Endothelial cell (in vitro differentiated cells): Measurements from ENCODE around the gene CPE. TPM values are rescaled to one million over a fixed set of nuclear protein-coding genes. Genes with fewer than 3 reads are reported as not detected.

Experiments used
- DNase-seq: peaks from one replicate; pipeline ENCODE4 v3.0.0; 2021; ENCODE audit warnings: low spot score
- H3K27ac Mint-ChIP-seq: one replicate; pipeline ENCODE4 v1.8.0; 2021; ENCODE audit warnings: mixed read lengths, inconsistent platforms; ENCODE audit not compliant: unreplicated experiment
- H3K27me3 Mint-ChIP-seq: one replicate; pipeline ENCODE4 v1.8.0; 2021; ENCODE audit warnings: mild to moderate bottlenecking, moderate library complexity, mixed read lengths, inconsistent platforms; ENCODE audit not compliant: unreplicated experiment
- H3K36me3 Mint-ChIP-seq: one replicate; pipeline ENCODE4 v1.8.0; 2021; ENCODE audit warnings: mild to moderate bottlenecking, low read depth, mixed read lengths, inconsistent platforms; ENCODE audit not compliant: unreplicated experiment
- H3K4me1 Mint-ChIP-seq: one replicate; pipeline ENCODE4 v1.8.0; 2021; ENCODE audit warnings: mild to moderate bottlenecking, mixed read lengths, inconsistent platforms; ENCODE audit not compliant: unreplicated experiment
- H3K4me3 Mint-ChIP-seq: one replicate; pipeline ENCODE4 v1.8.0; 2021; ENCODE audit warnings: mild to moderate bottlenecking, mixed read lengths, inconsistent platforms; ENCODE audit not compliant: unreplicated experiment
- H3K9me3 Mint-ChIP-seq: one replicate; pipeline ENCODE4 v1.8.0; 2021; ENCODE audit warnings: mixed read lengths, inconsistent platforms; ENCODE audit not compliant: unreplicated experiment
- CTCF ChIP-seq: fragments of 200-600 bp; sonication (generic); IDR thresholded peaks from one replicate; pipeline ENCODE4 v1.5.0; 2021; ENCODE audit warnings: antibody characterized with exemption; ENCODE audit not compliant: unreplicated experiment
- total RNA-seq: library from RNA; stranded (reverse); fragmentation: NEBNext Ultra II Directional; extraction: Animal tissue kit (Norgen Biotek cat#: 25700); gene quantifications from one replicate; pipeline ENCODE4 v1.2.1, GENCODE V29; 2021; ENCODE audit not compliant: unreplicated experiment

CPE gene
- total RNA-seq, 1 donor from 2014 or later = 2.3 TPM

GRCh38 chr4:165461159-165461821 is 82.5 kb downstream of the CPE start:
- Mint-ChIP-seq H3K4me3 (no peak overlapping the region), H3K4me1 (no peaks in the 10 kb centered on the region), H3K27ac (no peak overlapping the region), H3K9me3 (no peaks in the 10 kb centered on the region), H3K36me3 (no peaks in the 10 kb centered on the region), H3K27me3 (no peaks in the 10 kb centered on the region)
- DNase-seq = no peak
- no peak for TF ChIP-seq CTCF

- Mint-ChIP-seq H3K9me3 (no peaks in the 10 kb centered on the region), H3K4me3 (no peak overlapping the region), H3K27me3 (no peaks in the 10 kb centered on the region), H3K36me3 (no peaks in the 10 kb centered on the region), H3K27ac (no peak overlapping the region), H3K4me1 (no peaks in the 10 kb centered on the region)
- no peak for TF ChIP-seq CTCF
- no peak for DNase-seq
These were observed 83.2 kb downstream of the CPE start for GRCh38 chr4:165462009-165462408.

- H3K4me3 Mint-ChIP-seq = no peak overlapping the region
- no peak for TF ChIP-seq CTCF
- no peak for DNase-seq
These were observed 85.6 kb downstream of the CPE start for GRCh38 chr4:165464376-165464775.

GRCh38 chr4:165464813-165465381 is 86.1 kb downstream of the CPE start:
- no peaks in the 10 kb centered on the region for H3K4me1 Mint-ChIP-seq
- no peaks in the 10 kb centered on the region for H3K36me3 Mint-ChIP-seq
- H3K4me3 Mint-ChIP-seq = no peak overlapping the region
- no peaks in the 10 kb centered on the region for H3K27me3 Mint-ChIP-seq
- TF ChIP-seq CTCF = peak; percentile 88
- H3K27ac Mint-ChIP-seq = no peak overlapping the region
- no peaks in the 10 kb centered on the region for H3K9me3 Mint-ChIP-seq
- DNase-seq = no peak

More at GRCh38 chr4:165464376-165464775, 85.6 kb downstream of the CPE start:
- Mint-ChIP-seq H3K4me1 (no peaks in the 10 kb centered on the region), H3K9me3 (no peaks in the 10 kb centered on the region), H3K27me3 (no peaks in the 10 kb centered on the region), H3K27ac (no peak overlapping the region), H3K36me3 (no peaks in the 10 kb centered on the region)

- no peak overlapping the region for H3K27ac Mint-ChIP-seq
- no peak overlapping the region for H3K4me3 Mint-ChIP-seq
- no peak for DNase-seq
- peaks cover 21% of the 10 kb centered on the region for H3K36me3 Mint-ChIP-seq
- no peak for TF ChIP-seq CTCF
- H3K27me3 Mint-ChIP-seq = peaks cover 3% of the 10 kb centered on the region
- H3K9me3 Mint-ChIP-seq = peaks cover 8% of the 10 kb centered on the region
- H3K4me1 Mint-ChIP-seq = no peaks in the 10 kb centered on the region
These were observed 91.2 kb downstream of the CPE start for GRCh38 chr4:165470009-165470408.
